Fibroblast of lung (primary cell): ENCODE measurements around the gene FRMD4A. TPM values are rescaled to one million over a fixed set of nuclear protein-coding genes. Genes with fewer than 3 reads are reported as not detected.
"Not testable (repeated sequence)": the region's sequence is repeated elsewhere in the genome, so short reads cannot be mapped to it uniquely, and the experiment has no call there.

Experiments used
- DNase-seq, 2 donors: peaks; one replicate each; pipeline versions ENCODE4 v3.0.0 to v3.0.0-alpha.2; 2010; ENCODE audit warnings: low read depth in 2 of 2
- H2AFZ ChIP-seq: 2 replicates; pipeline ENCODE4 v1.5.1; 2012; ENCODE audit warnings: low read length, control low read depth, inconsistent platforms
- H3K27ac ChIP-seq: 2 replicates; pipeline ENCODE4 v1.5.1; 2011; ENCODE audit warnings: low read length, control low read depth; ENCODE audit not compliant: insufficient read depth
- H3K27me3 ChIP-seq: 2 replicates; pipeline ENCODE4 v1.5.1; 2011; ENCODE audit warnings: mild to moderate bottlenecking, low read length; ENCODE audit not compliant: control insufficient read depth, insufficient read depth
- H3K36me3 ChIP-seq: 2 replicates; pipeline ENCODE4 v1.5.1; 2011; ENCODE audit warnings: low read length; ENCODE audit not compliant: control insufficient read depth, insufficient read depth
- H3K4me1 ChIP-seq: 2 replicates; pipeline ENCODE4 v1.5.1; 2011; ENCODE audit warnings: low read length; ENCODE audit not compliant: control insufficient read depth, insufficient read depth; ENCODE audit errors: extremely low read depth
- H3K4me2 ChIP-seq: 2 replicates; pipeline ENCODE4 v1.5.1; 2011; ENCODE audit warnings: low read length, control low read depth; ENCODE audit not compliant: insufficient read depth; ENCODE audit errors: extremely low read depth
- H3K4me3 ChIP-seq, 4 experiments: fragments of 200-600 bp in 1 of 4; sonication (generic) in 1 of 4; replicated peaks in 1 of 4; 2 replicates each; pipeline ENCODE4 v1.5.1; 2011 to 2016; ENCODE audit warnings: low read length in 4 of 4, low read depth in 3 of 4, mild to moderate bottlenecking in 3 of 4, control low read depth in 2 of 4, inconsistent platforms in 1 of 4, mixed read lengths in 1 of 4; ENCODE audit not compliant: insufficient read depth in 1 of 4; ENCODE audit errors: control extremely low read depth in 1 of 4
- H3K79me2 ChIP-seq: 2 replicates; pipeline ENCODE4 v1.5.1; 2012; ENCODE audit warnings: mild to moderate bottlenecking, low read length, inconsistent platforms; ENCODE audit not compliant: control insufficient read depth, insufficient read depth
- H3K9ac ChIP-seq: 2 replicates; pipeline ENCODE4 v1.5.1; 2011; ENCODE audit warnings: mild to moderate bottlenecking, low read length, control low read depth; ENCODE audit not compliant: insufficient read depth
- H3K9me3 ChIP-seq: 2 replicates; pipeline ENCODE4 v1.5.1; 2012; ENCODE audit warnings: low read depth, low read length; ENCODE audit not compliant: control insufficient read depth, insufficient read depth
- H4K20me1 ChIP-seq: 2 replicates; pipeline ENCODE4 v1.5.1; 2011; ENCODE audit warnings: low read length; ENCODE audit not compliant: control insufficient read depth, insufficient read depth; ENCODE audit errors: extremely low read depth
- CTCF ChIP-seq, 2 donors: IDR thresholded peaks in 1 of 2; conservative IDR thresholded peaks in 1 of 2; 1 replicate in 1 of 2; 2 replicates in 1 of 2; pipeline ENCODE4 v1.5.1; 2011 to 2012; ENCODE audit warnings: low read length in 2 of 2, control low read depth in 1 of 2, inconsistent platforms in 1 of 2, low read depth in 1 of 2, mild to moderate bottlenecking in 1 of 2
- EZH2 ChIP-seq: IDR thresholded peaks from 2 replicates; pipeline ENCODE4 v1.5.1; 2012; ENCODE audit warnings: low read length, control low read depth, mild to moderate bottlenecking; ENCODE audit errors: missing control alignments
- polyA plus RNA-seq, 2 donors: library from polyadenylated mRNA; depleted of rRNA in 1 of 2; stranded (reverse) in 1 of 2; unstranded in 1 of 2; fragments of >200 nt; gene quantifications; 2 replicates each; pipeline ENCODE4 v1.2.1, GENCODE V29; 2011 to 2012; ENCODE audit warnings: missing spikeins in 1 of 2
- total RNA-seq: library from RNA; depleted of rRNA; stranded (reverse); fragments of >200 nt; gene quantifications from 2 replicates; pipeline ENCODE4 v1.2.1, GENCODE V29; 2014

Gene FRMD4A
- total and polyA plus RNA-seq, 2 donors (not counting 1 experiment from before 2014, with no cell fraction given) = 26.9 to 63.6 TPM

DNA sequence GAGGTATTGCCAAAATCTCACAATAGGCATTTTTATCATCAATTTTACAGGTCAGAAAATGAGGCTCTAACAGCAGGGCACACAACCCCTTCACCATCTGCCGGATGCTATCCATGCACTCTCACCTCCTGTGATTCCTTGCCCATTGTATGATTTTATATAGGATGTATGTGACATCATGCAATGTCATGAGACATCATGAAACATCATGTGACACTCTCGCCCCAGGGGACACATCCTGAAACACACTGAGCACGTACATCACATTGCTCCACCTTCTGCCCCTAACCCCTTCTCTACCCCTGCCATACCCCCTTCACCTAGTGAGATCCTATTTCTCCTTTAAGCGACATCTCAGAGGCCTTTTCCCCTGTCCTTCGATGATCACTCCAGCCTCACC, 189.4 kb downstream of the FRMD4A start:
- Histone ChIP-seq H4K20me1 (no peaks in the 10 kb centered on the region), H3K27me3 (peaks cover 6% of the 10 kb centered on the region), H3K9me3 (no peaks in the 10 kb centered on the region), H3K9ac (no peak overlapping the region), H3K4me3 (no peak overlapping the region), H2AFZ (no peak overlapping the region), H3K36me3 (no peaks in the 10 kb centered on the region), H3K4me1 (no peaks in the 10 kb centered on the region), H3K79me2 (no peaks in the 10 kb centered on the region), H3K27ac (no peak overlapping the region), H3K4me2 (no peak overlapping the region)
- no peak for TF ChIP-seq CTCF (conservative IDR thresholded peaks at IDR 0.05 in 1 of 2, IDR thresholded peaks at IDR 0.05 in 1 of 2; ENCODE audit: low read depth in 1 of 2, low read length in 2 of 2)
- TF ChIP-seq EZH2 = no peak
- DNase-seq = no peak

GRCh38 chr10:14137391-14137790, 193.3 kb downstream of the FRMD4A start:
- Histone ChIP-seq H3K27ac (no peak overlapping the region), H3K36me3 (no peaks in the 10 kb centered on the region), H3K4me2 (no peak overlapping the region), H3K9ac (no peak overlapping the region), H3K4me1 (no peaks in the 10 kb centered on the region), H3K79me2 (no peaks in the 10 kb centered on the region), H3K9me3 (no peaks in the 10 kb centered on the region), H3K4me3 (no peak overlapping the region), H2AFZ (no peak overlapping the region), H3K27me3 (peaks cover 9% of the 10 kb centered on the region), H4K20me1 (no peaks in the 10 kb centered on the region)
- TF ChIP-seq CTCF (conservative IDR thresholded peaks at IDR 0.05 in 1 of 2, IDR thresholded peaks at IDR 0.05 in 1 of 2; ENCODE audit: low read depth in 1 of 2, low read length in 2 of 2) (no peak), EZH2 (no peak)
- no peak for DNase-seq

DNA sequence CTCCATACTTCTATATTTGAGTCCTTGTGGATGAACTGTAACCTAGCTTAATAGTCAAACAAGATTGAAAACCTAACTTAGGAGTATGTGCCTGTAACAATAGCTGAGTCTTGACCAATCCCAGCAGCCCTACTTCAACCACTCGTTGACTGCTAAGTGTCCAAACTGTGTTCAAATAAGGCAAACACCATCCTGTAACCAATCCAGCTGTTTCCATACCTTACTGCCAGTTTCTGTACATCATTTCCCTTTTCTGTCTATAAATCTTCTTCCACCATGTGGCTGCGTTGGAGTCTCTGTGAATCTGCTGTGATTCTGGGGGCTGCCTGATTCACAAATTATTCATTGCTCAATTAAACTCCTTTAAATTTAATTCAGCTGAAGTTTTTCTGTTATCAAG, 195.5 kb downstream of the FRMD4A start:
- not testable (repeated sequence) for H3K9me3 ChIP-seq, H3K4me3 ChIP-seq, H3K27me3 ChIP-seq, DNase-seq, H3K4me1 ChIP-seq, H2AFZ ChIP-seq, H3K4me2 ChIP-seq, H3K9ac ChIP-seq, H3K79me2 ChIP-seq, H3K36me3 ChIP-seq, H3K27ac ChIP-seq, H4K20me1 ChIP-seq
